ENCODE results near the gene NEMP1.

DNA sequence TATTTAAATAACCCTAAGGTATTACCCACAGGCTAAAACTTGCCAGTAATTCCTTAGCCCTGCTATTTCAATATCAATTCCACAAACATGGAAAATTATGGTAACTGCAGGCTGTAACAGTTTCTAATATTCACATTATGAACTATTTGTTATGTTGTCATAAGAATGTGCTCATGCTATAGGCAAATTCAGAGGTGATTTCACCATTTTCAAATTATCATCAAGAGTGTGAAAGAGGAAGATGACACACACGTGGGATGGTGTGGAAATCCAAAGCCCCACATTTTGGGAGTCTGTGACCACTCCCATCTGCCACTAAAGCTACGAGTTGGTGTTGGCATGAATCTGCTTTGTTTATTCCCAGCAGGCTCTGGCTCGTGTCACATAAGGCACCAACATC is 22.8 kb downstream of the NEMP1 start:
- no peak for TF ChIP-seq ZNF70 (CRISPR knock-in tag; IDR thresholded peaks at IDR 0.05)
- TF ChIP-seq, protein P1, sequence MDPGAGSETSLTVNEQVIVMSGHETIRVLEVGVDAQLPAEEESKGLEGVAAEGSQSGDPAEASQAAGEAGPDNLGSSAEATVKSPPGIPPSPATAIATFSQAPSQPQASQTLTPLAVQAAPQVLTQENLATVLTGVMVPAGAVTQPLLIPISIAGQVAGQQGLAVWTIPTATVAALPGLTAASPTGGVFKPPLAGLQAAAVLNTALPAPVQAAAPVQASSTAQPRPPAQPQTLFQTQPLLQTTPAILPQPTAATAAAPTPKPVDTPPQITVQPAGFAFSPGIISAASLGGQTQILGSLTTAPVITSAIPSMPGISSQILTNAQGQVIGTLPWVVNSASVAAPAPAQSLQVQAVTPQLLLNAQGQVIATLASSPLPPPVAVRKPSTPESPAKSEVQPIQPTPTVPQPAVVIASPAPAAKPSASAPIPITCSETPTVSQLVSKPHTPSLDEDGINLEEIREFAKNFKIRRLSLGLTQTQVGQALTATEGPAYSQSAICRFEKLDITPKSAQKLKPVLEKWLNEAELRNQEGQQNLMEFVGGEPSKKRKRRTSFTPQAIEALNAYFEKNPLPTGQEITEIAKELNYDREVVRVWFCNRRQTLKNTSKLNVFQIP (CRISPR knock-in tag; IDR thresholded peaks at IDR 0.05; ENCODE audit: borderline replicate concordance, low read depth), result no peak
- no peak for TF ChIP-seq TCF4 (CRISPR knock-in tag; IDR thresholded peaks at IDR 0.05; ENCODE audit: borderline replicate concordance)
- TF ChIP-seq ZFP3 (CRISPR knock-in tag; IDR thresholded peaks at IDR 0.05), result no peak
- TF ChIP-seq CSDC2 (CRISPR knock-in tag; IDR thresholded peaks at IDR 0.05), result no peak
- TF ChIP-seq RARB (CRISPR knock-in tag; IDR thresholded peaks at IDR 0.05), result no peak
- TF ChIP-seq, protein P2, sequence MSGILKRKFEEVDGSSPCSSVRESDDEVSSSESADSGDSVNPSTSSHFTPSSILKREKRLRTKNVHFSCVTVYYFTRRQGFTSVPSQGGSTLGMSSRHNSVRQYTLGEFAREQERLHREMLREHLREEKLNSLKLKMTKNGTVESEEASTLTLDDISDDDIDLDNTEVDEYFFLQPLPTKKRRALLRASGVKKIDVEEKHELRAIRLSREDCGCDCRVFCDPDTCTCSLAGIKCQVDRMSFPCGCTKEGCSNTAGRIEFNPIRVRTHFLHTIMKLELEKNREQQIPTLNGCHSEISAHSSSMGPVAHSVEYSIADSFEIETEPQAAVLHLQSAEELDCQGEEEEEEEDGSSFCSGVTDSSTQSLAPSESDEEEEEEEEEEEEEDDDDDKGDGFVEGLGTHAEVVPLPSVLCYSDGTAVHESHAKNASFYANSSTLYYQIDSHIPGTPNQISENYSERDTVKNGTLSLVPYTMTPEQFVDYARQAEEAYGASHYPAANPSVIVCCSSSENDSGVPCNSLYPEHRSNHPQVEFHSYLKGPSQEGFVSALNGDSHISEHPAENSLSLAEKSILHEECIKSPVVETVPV (CRISPR knock-in tag; IDR thresholded peaks at IDR 0.05), result no peak

Data from SK-N-SH treated with all-trans-retinoic acid at 6 μM for 48 hours (cell line).